RPMI8226 (cell line): ENCODE measurements around the gene ARL6IP4.
"Not testable (repeated sequence)": the region's sequence is repeated elsewhere in the genome, so short reads cannot be mapped to it uniquely, and the experiment has no call there.

Experiments
- DNase-seq: peaks from one replicate; pipeline ENCODE4 v3.0.0-alpha.2; 2015

The ARL6IP4 gene

DNA sequence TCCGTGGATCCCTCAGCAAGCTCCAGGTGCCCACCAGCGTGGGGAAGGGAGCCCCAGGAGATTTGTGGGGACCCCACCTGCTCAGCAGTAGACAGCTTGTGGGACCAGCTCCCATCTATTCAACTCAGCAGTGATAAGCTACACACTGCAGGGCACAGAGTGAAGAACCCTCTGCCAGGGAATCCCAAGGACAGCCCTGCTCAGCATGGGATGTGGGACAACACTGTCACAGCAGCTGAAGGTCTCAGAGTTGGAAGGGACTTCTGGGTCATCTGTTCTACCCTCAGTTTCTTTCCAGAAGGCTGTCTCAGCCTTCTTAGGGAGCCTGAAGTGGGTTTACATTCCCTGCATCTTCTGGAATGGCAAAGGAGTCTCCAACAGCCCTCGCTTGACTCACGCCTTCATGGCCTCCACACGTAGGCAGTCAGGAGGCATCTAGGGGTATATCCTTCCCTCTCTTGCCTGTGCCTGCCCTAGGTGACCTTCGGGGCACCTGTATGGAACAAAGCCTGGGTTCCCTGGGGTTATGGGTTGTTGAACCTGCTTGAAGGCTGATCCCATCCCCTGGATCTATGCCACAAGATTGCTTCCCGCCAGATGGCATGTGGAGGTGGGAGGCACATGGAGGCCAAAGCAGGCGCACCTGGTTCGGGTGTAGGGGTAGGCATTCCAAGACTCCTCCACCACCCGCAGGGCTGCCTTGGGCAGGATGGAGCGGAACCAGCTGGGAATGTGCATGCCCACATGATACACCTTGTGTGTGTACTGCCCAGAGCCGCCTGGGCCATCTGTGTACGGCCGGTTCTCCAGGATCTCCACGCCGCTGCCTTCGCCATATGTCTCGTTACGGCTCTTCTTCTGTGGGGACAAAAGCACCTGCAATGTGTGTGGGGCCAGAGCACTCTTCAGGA lies 33.0 kb downstream of the ARL6IP4 start:
- DNase-seq, result no peak

DNA sequence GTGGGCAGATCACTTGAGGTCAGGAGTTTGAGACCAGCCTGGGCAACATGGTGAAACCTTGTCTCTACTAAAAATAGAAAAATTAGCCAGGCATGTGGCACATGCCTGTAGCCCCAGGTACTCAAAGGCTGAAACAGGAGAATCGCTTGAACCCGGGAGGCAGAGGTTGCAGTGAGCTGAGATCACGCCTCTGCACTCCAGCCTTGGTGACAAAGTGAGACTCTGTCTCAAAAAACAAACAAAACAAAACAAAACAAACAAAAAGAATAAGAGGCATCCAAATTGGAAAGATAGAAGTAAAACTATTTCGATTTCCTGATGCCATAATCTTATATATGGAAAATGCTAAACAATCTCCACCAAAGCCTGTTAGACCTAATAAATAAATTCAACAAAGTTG lies 34.0 kb downstream of the ARL6IP4 start:
- DNase-seq, result not testable (repeated sequence)

- DNase-seq, result no peak
These were observed 37.3 kb downstream of the ARL6IP4 start for GRCh38 chr12:123017753-123018152.

GRCh38 chr12:123019841-123020138 lies 39.3 kb downstream of the ARL6IP4 start:
- DNase-seq, result no peak

DNA sequence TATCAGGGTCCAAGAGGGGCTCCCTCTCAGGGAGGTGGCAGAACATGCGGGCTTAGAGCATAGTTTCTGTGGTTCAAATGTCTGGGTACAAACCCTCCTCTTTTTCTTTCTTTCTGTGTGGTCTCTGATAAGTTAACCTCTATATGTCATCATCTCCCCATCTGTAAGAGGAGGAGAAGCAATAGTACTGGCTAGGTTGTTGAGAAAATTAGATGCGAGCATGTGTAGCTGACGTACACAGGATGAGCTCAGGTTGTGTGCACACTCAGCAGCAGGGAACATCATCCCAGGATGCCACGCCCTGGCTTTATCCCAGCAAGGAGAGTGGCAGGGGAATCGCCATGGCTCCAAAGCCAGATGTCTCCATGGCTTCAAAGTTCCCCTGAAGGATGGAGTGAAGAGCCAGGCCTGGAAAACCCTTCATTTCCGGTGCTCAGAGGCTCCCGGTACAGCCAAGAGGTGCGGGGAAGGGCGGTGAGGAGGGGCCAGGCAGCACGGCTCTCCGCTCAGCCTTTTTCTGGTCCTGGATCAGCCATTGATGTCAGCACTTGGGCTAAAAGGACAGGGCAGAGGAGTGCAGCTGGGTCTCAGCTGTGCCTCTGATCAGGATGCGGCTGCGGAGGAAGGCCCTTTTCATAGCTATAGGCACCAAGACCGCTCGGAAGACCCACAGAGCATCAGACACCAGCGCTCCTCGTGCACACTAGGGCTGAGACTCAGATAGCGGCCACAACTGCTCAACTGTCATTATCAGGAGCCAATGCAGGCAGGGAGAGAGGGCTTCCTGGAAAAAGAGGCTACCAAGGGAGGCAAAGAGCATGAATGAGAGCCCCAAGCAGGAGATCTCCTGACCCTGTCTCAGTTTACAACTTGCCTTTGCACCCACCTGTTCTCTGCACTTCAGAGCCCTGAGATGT lies 41.5 kb downstream of the ARL6IP4 start:
- DNase-seq, result no peak

GRCh38 chr12:123022846-123023245 lies 42.4 kb downstream of the ARL6IP4 start:
- no peak for DNase-seq

- DNase-seq, result no peak
These were observed 44.4 kb downstream of the ARL6IP4 start for GRCh38 chr12:123024819-123025391.

DNA sequence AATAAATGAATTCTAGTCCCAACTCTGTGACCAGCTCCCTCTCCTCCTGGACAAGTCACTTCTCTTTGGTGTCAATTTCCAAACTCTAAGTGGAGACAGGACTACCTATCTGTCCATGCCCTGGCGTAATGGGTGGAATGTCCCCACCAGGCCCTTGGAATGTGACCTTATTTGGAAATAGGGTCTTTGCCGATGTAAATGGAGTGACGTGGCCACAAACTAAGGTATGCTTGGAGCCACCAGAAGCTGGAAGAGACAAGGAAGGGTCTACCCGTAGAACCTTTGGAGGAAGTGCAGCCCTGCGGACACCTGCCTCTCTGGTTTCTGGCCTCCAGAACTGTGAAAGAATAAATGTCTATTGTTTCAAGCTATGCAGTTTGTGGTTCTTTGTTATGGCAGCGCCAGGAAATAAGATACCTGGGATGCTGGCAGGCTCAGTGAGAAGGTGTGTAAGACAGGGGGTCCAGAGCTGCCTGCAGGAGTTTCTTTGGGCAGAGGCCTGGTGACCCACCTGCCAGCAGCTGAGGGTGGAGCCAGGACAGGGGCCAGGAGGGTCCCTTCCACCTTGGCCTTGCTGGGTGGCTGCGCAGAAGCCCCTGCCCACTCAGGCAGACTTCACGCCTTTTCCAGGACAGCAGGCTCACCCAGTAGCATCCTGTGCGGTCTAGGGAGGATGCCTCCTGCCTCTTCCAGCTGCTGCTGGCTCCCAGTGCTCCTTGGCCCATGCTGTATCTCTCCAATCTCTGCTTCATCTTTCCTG lies 45.8 kb downstream of the ARL6IP4 start:
- DNase-seq, result no peak

- no peak for DNase-seq
These were observed 47.4 kb downstream of the ARL6IP4 start for GRCh38 chr12:123027726-123028445.

DNA sequence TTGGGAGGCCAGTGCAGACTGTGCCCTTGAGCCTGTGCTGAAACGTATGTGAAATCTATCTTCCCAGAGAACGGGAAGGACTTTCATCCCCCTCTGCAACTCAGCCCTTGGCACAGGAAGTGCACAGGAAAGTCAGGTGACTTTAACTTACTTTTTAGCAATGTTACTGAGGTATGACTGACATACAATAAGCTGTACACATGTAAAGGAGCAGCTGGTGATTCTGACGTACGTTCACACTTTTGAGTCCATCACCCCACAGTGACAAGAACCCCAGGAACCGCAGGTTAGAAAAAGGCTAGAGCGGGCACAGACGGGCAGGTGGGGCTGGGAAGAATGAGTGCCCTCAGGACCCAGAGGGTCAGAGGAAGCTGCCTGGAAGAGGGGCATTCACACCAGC lies 48.0 kb downstream of the ARL6IP4 start:
- no peak for DNase-seq

DNA sequence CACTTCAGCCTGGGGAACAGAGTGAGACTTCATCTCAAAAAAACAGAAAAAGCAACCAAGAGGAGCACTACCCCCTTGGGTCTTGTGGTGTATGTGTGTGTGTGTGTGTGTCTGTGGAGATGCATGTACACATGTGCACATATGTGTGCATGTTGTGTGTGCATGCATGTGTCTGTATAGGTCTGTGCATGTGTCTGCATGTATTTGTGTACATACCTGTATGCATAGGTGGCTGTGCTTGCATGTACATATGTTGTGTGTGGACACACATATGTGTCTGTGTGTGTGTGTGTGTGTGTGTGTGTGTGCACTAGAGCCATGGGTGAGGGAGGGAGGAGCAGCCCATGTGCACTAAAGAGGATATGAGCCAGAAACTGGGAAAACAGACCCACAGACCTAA lies 49.1 kb downstream of the ARL6IP4 start:
- DNase-seq, result no peak

DNA sequence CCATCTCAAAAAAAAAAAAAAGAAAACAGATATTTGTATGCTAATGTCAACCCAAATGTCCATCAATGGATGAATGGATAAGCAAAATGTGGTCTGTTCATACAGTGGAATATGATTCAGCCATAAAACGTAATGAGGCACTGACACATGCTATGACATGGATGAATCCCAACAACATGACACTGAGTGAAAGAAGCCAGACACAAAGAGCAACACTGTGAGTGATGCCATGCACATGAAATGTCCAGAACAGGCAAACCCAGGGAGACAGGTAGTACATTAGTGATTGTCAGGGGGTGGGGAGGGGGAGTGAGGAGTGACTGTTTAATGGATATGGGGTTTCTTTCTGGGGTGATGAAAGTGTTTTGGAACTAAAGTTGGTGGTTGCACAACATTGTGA lies 50.2 kb downstream of the ARL6IP4 start:
- no peak for DNase-seq

DNA sequence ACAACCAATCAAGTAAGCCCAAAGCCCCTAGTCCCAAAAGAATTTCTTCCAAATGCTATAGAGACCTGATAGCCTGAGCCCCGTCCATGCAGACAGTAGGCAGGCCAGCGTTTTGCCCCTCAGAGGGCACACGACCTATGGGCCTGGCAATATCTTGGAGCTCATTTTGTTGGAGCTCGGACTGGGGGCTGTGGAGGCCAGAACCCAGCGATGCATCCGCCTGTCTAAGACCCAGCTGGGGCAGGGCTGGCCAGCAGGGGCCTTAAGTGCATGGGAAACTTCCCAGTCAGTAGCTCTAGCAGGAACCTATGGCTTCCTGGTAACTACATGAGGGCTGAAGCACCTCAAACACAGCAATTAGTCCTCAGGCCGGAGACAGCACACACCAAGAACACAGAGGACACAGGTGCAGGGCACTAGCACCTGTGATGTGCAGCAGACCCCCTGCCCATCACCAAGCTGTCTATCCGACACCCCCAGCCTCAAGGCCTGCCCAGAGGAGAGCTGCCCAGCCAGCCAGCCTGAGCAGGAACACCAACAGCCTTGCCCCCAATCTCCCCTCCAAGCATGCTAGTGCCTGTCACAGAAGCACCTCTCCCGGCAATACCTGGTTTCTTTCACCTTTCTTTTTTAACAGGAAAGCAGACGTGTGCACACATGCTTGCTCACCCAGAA lies 50.8 kb downstream of the ARL6IP4 start:
- DNase-seq, result no peak
